H1 (cell line): ENCODE measurements around the gene NEDD4L. TPM values are rescaled to one million over a fixed set of nuclear protein-coding genes. Genes with fewer than 3 reads are reported as not detected.

Source experiments
- CTCF ChIA-PET: fragments of 300-600 bp; sonication (Branson Sonifier 250); formaldehyde crosslinking; loops from one replicate; lab custom pipeline; 2021; ENCODE audit not compliant: partially characterized antibody; lab: Charles Lee
- POLR2A ChIA-PET: fragments of 300-600 bp; sonication (Branson Sonifier 250); formaldehyde crosslinking; loops from one replicate; lab custom pipeline; 2021; ENCODE audit warnings: inconsistent platforms; ENCODE audit not compliant: partially characterized antibody; lab: Charles Lee
- DNase-seq, 2 experiments: peaks; one replicate each; pipeline versions ENCODE4 v3.0.0 to v3.0.0-alpha.2; 2010 to 2022; ENCODE audit warnings: low spot score in 2 of 2, low read depth in 1 of 2, mixed read lengths in 1 of 2
- FAIRE-seq: peaks from 2 replicates; lab custom pipeline; 2011; peaks lifted over from hg19 to GRCh38; lab: Jason Lieb, UNC
- H2AFZ ChIP-seq: 2 replicates; pipeline ENCODE4 v1.8.1; 2012; ENCODE audit warnings: low read length, inconsistent platforms
- H2AK5ac ChIP-seq: 2 replicates; pipeline ENCODE4 v1.6.1; 2013; ENCODE audit warnings: low read depth, low read length
- H2BK120ac ChIP-seq: replicated peaks from 2 replicates; pipeline ENCODE3; 2013; ENCODE audit warnings: low read depth, low read length, inconsistent platforms
- H2BK12ac ChIP-seq: 2 replicates; pipeline ENCODE4 v1.6.1; 2013; ENCODE audit warnings: low read depth, low read length
- H2BK15ac ChIP-seq: 2 replicates; pipeline ENCODE4 v1.6.1; 2013; ENCODE audit warnings: low read length
- H2BK20ac ChIP-seq: 2 replicates; pipeline ENCODE4 v1.6.1; 2013; ENCODE audit warnings: low read length
- H2BK5ac ChIP-seq: 2 replicates; pipeline ENCODE4 v1.6.1; 2013; ENCODE audit warnings: low read depth, low read length
- H3K14ac ChIP-seq: 2 replicates; pipeline ENCODE4 v1.6.1; 2013; ENCODE audit warnings: inconsistent platforms; ENCODE audit not compliant: insufficient read length
- H3K18ac ChIP-seq: 2 replicates; pipeline ENCODE4 v1.6.1; 2013; ENCODE audit warnings: low read length; ENCODE audit errors: extremely low read depth
- H3K23ac ChIP-seq: 2 replicates; pipeline ENCODE4 v1.6.1; 2013; ENCODE audit warnings: inconsistent platforms; ENCODE audit not compliant: insufficient read length
- H3K23me2 ChIP-seq: 2 replicates; pipeline ENCODE4 v1.6.1; 2013; ENCODE audit warnings: low read depth, low read length
- H3K27ac ChIP-seq: 2 replicates; pipeline ENCODE4 v1.6.1; 2011; ENCODE audit warnings: low read depth, low read length, inconsistent platforms
- H3K27me3 ChIP-seq, 4 experiments: replicated peaks in 1 of 4; 1 replicate in 1 of 4; 2 replicates in 3 of 4; pipeline versions ENCODE4 v1.6.1 to v1.8.1; 2011 to 2013; ENCODE audit warnings: low read length in 3 of 4, mild to moderate bottlenecking in 3 of 4, inconsistent platforms in 2 of 4, mixed read lengths in 2 of 4, moderate library complexity in 1 of 4; ENCODE audit not compliant: control insufficient read depth in 3 of 4, insufficient read depth in 3 of 4; ENCODE audit errors: extremely low read depth in 1 of 4
- H3K36me3 ChIP-seq, 4 experiments: 2 replicates each; pipeline versions ENCODE4 v1.6.1 to v1.8.1; 2011 to 2013; ENCODE audit warnings: mild to moderate bottlenecking in 4 of 4, low read length in 3 of 4, moderate library complexity in 2 of 4, control low read depth in 1 of 4, inconsistent platforms in 1 of 4; ENCODE audit not compliant: insufficient read depth in 4 of 4, control insufficient read depth in 2 of 4
- H3K4ac ChIP-seq: replicated peaks from 2 replicates; pipeline ENCODE3; 2013; ENCODE audit warnings: low read length, low read depth, mixed read lengths, inconsistent platforms; ENCODE audit not compliant: insufficient read length
- H3K4me1 ChIP-seq, 4 experiments: replicated peaks in 1 of 4; 1 replicate in 1 of 4; 2 replicates in 3 of 4; pipeline versions ENCODE4 v1.6.1 to v1.8.1; 2011 to 2013; ENCODE audit warnings: low read length in 3 of 4, inconsistent platforms in 2 of 4, mixed read lengths in 1 of 4; ENCODE audit not compliant: insufficient read depth in 4 of 4, control insufficient read depth in 3 of 4
- H3K4me2 ChIP-seq, 2 experiments: 2 replicates each; pipeline versions ENCODE4 v1.6.1 to v1.8.1; 2011 to 2013; ENCODE audit warnings: low read depth in 2 of 2, low read length in 2 of 2, control low read depth in 1 of 2, inconsistent platforms in 1 of 2, mild to moderate bottlenecking in 1 of 2; ENCODE audit not compliant: insufficient read depth in 1 of 2
- H3K4me3 ChIP-seq, 4 experiments: fragments of 200-600, 300-600 bp in 1 of 4; sonication (generic), shearing (Covaris generic), sonication (Bioruptor Twin) in 1 of 4; 2 replicates each; pipeline versions ENCODE4 v1.5.1 to v1.8.1; 2011 to 2016; ENCODE audit warnings: low read length in 4 of 4, low read depth in 3 of 4, control low read depth in 2 of 4, inconsistent platforms in 2 of 4, mild to moderate bottlenecking in 2 of 4, mixed read lengths in 1 of 4, moderate library complexity in 1 of 4; ENCODE audit not compliant: insufficient read depth in 2 of 4; ENCODE audit errors: extremely low read depth in 1 of 4
- H3K56ac ChIP-seq: replicated peaks from 2 replicates; pipeline ENCODE3; 2013; ENCODE audit warnings: low read depth, mild to moderate bottlenecking, mixed read lengths, low read length, inconsistent platforms; ENCODE audit not compliant: insufficient read length
- H3K79me1 ChIP-seq: 2 replicates; pipeline ENCODE4 v1.6.1; 2013; ENCODE audit warnings: low read depth, low read length, control low read depth
- H3K79me2 ChIP-seq, 2 experiments: 2 replicates each; pipeline versions ENCODE4 v1.6.1 to v1.8.1; 2012 to 2013; ENCODE audit warnings: low read length in 2 of 2, mild to moderate bottlenecking in 2 of 2, inconsistent platforms in 1 of 2; ENCODE audit not compliant: insufficient read depth in 2 of 2, control insufficient read depth in 1 of 2
- H3K9ac ChIP-seq, 4 experiments: replicated peaks in 1 of 4; 1 replicate in 1 of 4; 2 replicates in 3 of 4; pipeline versions ENCODE4 v1.6.1 to v1.8.1; 2011 to 2013; ENCODE audit warnings: low read depth in 3 of 4, low read length in 3 of 4, control low read depth in 2 of 4, mild to moderate bottlenecking in 2 of 4, moderate library complexity in 2 of 4, inconsistent platforms in 1 of 4; ENCODE audit errors: extremely low read depth in 1 of 4
- H3K9me3 ChIP-seq, 2 experiments: 2 replicates each; pipeline versions ENCODE4 v1.6.1 to v1.8.1; 2012 to 2013; ENCODE audit warnings: mild to moderate bottlenecking in 2 of 2, moderate library complexity in 2 of 2, control low read depth in 1 of 2, inconsistent platforms in 1 of 2, low read depth in 1 of 2, low read length in 1 of 2, mixed read lengths in 1 of 2; ENCODE audit not compliant: insufficient read depth in 2 of 2
- H4K20me1 ChIP-seq, 2 experiments: replicated peaks in 1 of 2; 2 replicates each; pipeline versions ENCODE3 to v1.8.1; 2011 to 2013; ENCODE audit warnings: inconsistent platforms in 2 of 2, low read length in 2 of 2, mild to moderate bottlenecking in 1 of 2; ENCODE audit not compliant: insufficient read depth in 2 of 2, control insufficient read depth in 1 of 2
- H4K5ac ChIP-seq: 2 replicates; pipeline ENCODE4 v1.6.1; 2013; ENCODE audit warnings: low read length, low read depth, mixed read lengths, inconsistent platforms; ENCODE audit not compliant: insufficient read length
- H4K8ac ChIP-seq: 2 replicates; pipeline ENCODE4 v1.8.0; 2013; ENCODE audit warnings: mild to moderate bottlenecking, moderate library complexity, low read length, inconsistent platforms; ENCODE audit not compliant: insufficient read depth; ENCODE audit errors: extremely low read depth
- H4K91ac ChIP-seq: replicated peaks from 2 replicates; pipeline ENCODE3; 2013; ENCODE audit warnings: low read length, mixed read lengths, inconsistent platforms; ENCODE audit not compliant: insufficient read length
- BCL11A ChIP-seq, 2 experiments: IDR thresholded peaks; one replicate each; pipeline ENCODE4 v1.6.1; 2011; ENCODE audit warnings: low read depth in 2 of 2, low read length in 2 of 2, mild to moderate bottlenecking in 2 of 2
- CTBP2 ChIP-seq: IDR thresholded peaks from 2 replicates; pipeline ENCODE4 v1.7.0; 2011; ENCODE audit warnings: borderline replicate concordance, mild to moderate bottlenecking, moderate library complexity, mixed read lengths, low read length; ENCODE audit not compliant: insufficient read depth, insufficient read length
- HDAC6 ChIP-seq: IDR thresholded peaks from one replicate; pipeline ENCODE4 v1.7.1; 2012; ENCODE audit warnings: low read depth, mild to moderate bottlenecking, inconsistent platforms, low read length, moderate library complexity
- POU5F1 ChIP-seq: IDR thresholded peaks from 2 replicates; pipeline ENCODE4 v1.6.1; 2011; ENCODE audit warnings: low read depth, mild to moderate bottlenecking, low read length, moderate library complexity
- RAD21 ChIP-seq, 2 experiments: IDR thresholded peaks in 1 of 2; conservative IDR thresholded peaks in 1 of 2; 2 replicates each; pipeline ENCODE4 v1.6.1; 2011; ENCODE audit warnings: low read depth in 2 of 2, low read length in 2 of 2, improper control_type of control experiment in 1 of 2, inconsistent platforms in 1 of 2, mild to moderate bottlenecking in 1 of 2, moderate library complexity in 1 of 2
- RFX5 ChIP-seq: IDR thresholded peaks from 2 replicates; pipeline ENCODE4 v1.6.1; 2011; ENCODE audit warnings: low read depth, low read length, improper control_type of control experiment, borderline replicate concordance
- RNF2 ChIP-seq: fragments of 200-900, 300-1000 bp; sonication (generic); IDR thresholded peaks from 2 replicates; pipeline ENCODE4 v1.7.1; 2016; ENCODE audit warnings: borderline replicate concordance, low read depth, mild to moderate bottlenecking, antibody characterized with exemption, low read length; ENCODE audit not compliant: poor library complexity, severe bottlenecking; ENCODE audit errors: missing control alignments
- SIRT6 ChIP-seq: IDR thresholded peaks from one replicate; pipeline ENCODE4 v1.7.1; 2012; ENCODE audit warnings: low read length, inconsistent platforms
- SP1 ChIP-seq: IDR thresholded peaks from 2 replicates; pipeline ENCODE4 v1.6.1; 2011; ENCODE audit warnings: low read depth, low read length
- whole genome bisulfite sequencing, 2 experiments: shearing (Covaris generic) in 1 of 2; methylation state at CpG; one replicate each; pipeline versions ENCODE4 v1.1.6 to v1.1.7; 2013 to 2015; ENCODE audit warnings: low lambda C conversion rate in 2 of 2, mixed read lengths in 2 of 2, inconsistent platforms in 1 of 2, low coverage in 1 of 2, missing lambda C conversion rate in 1 of 2; ENCODE audit not compliant: insufficient replicate concordance in 2 of 2, insufficient coverage in 1 of 2, insufficient read length in 1 of 2; ENCODE audit errors: extremely low coverage in 1 of 2, missing lambda C conversion rate in 1 of 2; 5-methylcytosine and 5-hydroxymethylcytosine counted together
- polyA plus RNA-seq, 7 experiments: library from polyadenylated mRNA; depleted of rRNA in 3 of 7; stranded (reverse) in 5 of 7; unstranded in 2 of 7; fragments of >200 nt in 5 of 7; fragments of 200-250 nt in 2 of 7; gene quantifications; 1 replicate in 5 of 7; 2 replicates in 1 of 7; 4 replicates in 1 of 7; pipeline versions ENCODE4 v1.2.1 to v1.2.3, GENCODE V29; 2011 to 2013; ENCODE audit warnings: missing spikeins in 2 of 7, mixed read lengths in 2 of 7
- total RNA-seq: library from RNA; stranded (reverse); fragmentation: NEBNext Ultra II Directional; extraction: Animal tissue kit (Norgen Biotek cat#: 25700); gene quantifications from 2 replicates; pipeline ENCODE4 v1.2.1, GENCODE V29; 2021
- TF ChIP-seq, protein P1 (sequence below): IDR thresholded peaks from 2 replicates; pipeline ENCODE4 v1.6.1; 2012; ENCODE audit warnings: low read length, inconsistent platforms

The NEDD4L gene
- total and polyA plus RNA-seq, 2 of the 8 experiments (the other 6 are each of a cell fraction or from before 2014, with no cell fraction given), result 37.3 to 69.8 TPM

DNA sequence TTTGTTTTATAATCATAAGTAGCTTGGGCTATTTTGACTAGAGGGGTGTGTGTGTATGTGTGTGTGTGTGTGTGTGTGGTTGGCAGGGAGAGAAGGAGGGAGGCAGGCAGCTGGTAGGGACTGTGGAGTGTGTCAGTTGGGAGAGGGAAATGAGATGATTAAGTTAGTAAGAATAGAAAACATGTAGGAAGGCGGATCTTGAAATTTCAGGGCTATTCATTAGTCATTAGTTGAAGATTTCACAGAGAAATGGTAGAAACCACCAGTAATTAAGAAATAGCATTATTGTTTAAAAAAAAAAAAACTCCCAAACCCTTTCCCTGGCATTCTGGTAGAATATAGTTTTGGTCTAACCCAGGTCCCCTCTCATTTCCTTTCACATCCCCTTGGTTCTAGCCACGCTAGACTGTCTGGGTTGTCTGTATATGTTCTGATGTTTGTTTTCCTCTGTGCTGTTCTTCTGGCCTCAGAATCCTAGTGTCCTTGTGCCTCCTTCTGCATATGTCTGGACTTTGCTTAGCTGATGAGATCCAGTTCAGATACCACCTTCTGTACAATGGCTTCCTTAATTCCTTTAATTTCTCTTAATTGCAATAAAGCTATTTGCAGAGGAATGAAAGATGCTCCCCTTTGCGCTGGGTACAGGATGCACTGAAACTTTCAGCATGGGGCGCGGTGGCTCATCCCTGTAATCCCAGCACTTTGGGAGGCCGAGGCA lies 161.6 kb downstream of the NEDD4L start:
- Histone ChIP-seq H3K4ac (no peak overlapping the region), H4K8ac (no peak overlapping the region), H3K27me3 (no peaks in the 10 kb centered on the region), H3K56ac (no peak overlapping the region), H2BK20ac (no peak overlapping the region), H3K4me2 (no peak overlapping the region), H4K5ac (no peak overlapping the region), H3K79me2 (peaks cover 0 to 55% of the 10 kb centered on the region in 2 experiments; a peak in 3 of 4 replicates), H3K23me2 (no peaks in the 10 kb centered on the region), H3K4me3 (no peak overlapping the region), H3K27ac (no peak overlapping the region), H3K4me1 (peaks cover 4 to 17% (median 8%) of the 10 kb centered on the region in 4 experiments), H3K18ac (no peak overlapping the region), H2BK120ac (no peak overlapping the region), H2BK15ac (no peak overlapping the region), H3K14ac (no peak overlapping the region), H3K36me3 (no peaks in the 10 kb centered on the region; a peak in 2 of 8 replicates), H3K9ac (no peak overlapping the region), H2AFZ (no peak overlapping the region), H3K79me1 (peaks cover 6% of the 10 kb centered on the region), H2BK5ac (no peak overlapping the region), H2BK12ac (no peak overlapping the region), H3K9me3 (no peaks in the 10 kb centered on the region), H4K20me1 (no peaks in the 10 kb centered on the region), H4K91ac (no peak overlapping the region), H2AK5ac (no peak overlapping the region), H3K23ac (no peak overlapping the region)
- no peak for FAIRE-seq
- WGBS, 2 experiments, result 91 to 100% methylated on average over 1 to 6 of the region's 6 CpGs
- no peak for DNase-seq
- POLR2A ChIA-PET, result no interaction called here
- CTCF ChIA-PET, result interaction anchor here (1.2 to 3.8 kb wide), 2 partner anchors 11 to 236 kb away, joined by 4 to 14 read pairs; no protein-coding TSS in a partner anchor
- TF ChIP-seq, protein P1, sequence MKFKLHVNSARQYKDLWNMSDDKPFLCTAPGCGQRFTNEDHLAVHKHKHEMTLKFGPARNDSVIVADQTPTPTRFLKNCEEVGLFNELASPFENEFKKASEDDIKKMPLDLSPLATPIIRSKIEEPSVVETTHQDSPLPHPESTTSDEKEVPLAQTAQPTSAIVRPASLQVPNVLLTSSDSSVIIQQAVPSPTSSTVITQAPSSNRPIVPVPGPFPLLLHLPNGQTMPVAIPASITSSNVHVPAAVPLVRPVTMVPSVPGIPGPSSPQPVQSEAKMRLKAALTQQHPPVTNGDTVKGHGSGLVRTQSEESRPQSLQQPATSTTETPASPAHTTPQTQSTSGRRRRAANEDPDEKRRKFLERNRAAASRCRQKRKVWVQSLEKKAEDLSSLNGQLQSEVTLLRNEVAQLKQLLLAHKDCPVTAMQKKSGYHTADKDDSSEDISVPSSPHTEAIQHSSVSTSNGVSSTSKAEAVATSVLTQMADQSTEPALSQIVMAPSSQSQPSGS, result no peak
- TF ChIP-seq SP1 (no peak), BCL11A (IDR thresholded peaks at IDR 0.05; ENCODE audit: low read depth in 2 of 2, low read length in 2 of 2) (no peak), POU5F1 (no peak), HDAC6 (no peak), RAD21 (IDR thresholded peaks at IDR 0.05 in 1 of 2, conservative IDR thresholded peaks at IDR 0.05 in 1 of 2; ENCODE audit: low read depth in 2 of 2, low read length in 2 of 2) (no peak), RNF2 (no peak), CTBP2 (no peak), RFX5 (no peak), SIRT6 (no peak)
